IPS-20b (cell line): ENCODE results near the gene PHACTR2.
A peak's percentile ranks its signal among the peaks of the same experiment; 100 is the strongest.

Source experiments
- H3K27ac ChIP-seq: one replicate; pipeline ENCODE4 v1.5.1; 2013; ENCODE audit warnings: low read length
- H3K27me3 ChIP-seq: 2 replicates; pipeline ENCODE4 v1.6.1; 2013; ENCODE audit warnings: mild to moderate bottlenecking, low read length, inconsistent platforms; ENCODE audit not compliant: insufficient read depth
- H3K36me3 ChIP-seq: 2 replicates; pipeline ENCODE4 v1.6.1; 2013; ENCODE audit warnings: low read depth, mild to moderate bottlenecking, inconsistent platforms, low read length, moderate library complexity; ENCODE audit not compliant: insufficient read depth
- H3K4me1 ChIP-seq: 2 replicates; pipeline ENCODE4 v1.6.1; 2013; ENCODE audit warnings: mild to moderate bottlenecking, control low read depth, inconsistent platforms, low read length, moderate library complexity; ENCODE audit not compliant: insufficient read depth
- H3K4me3 ChIP-seq: 2 replicates; pipeline ENCODE4 v1.5.1; 2013; ENCODE audit warnings: mild to moderate bottlenecking, low read length, inconsistent platforms
- H3K9ac ChIP-seq: 2 replicates; pipeline ENCODE4 v1.6.1; 2013; ENCODE audit warnings: low read depth, mild to moderate bottlenecking, inconsistent platforms, low read length, moderate library complexity
- H3K9me3 ChIP-seq: 2 replicates; pipeline ENCODE4 v1.6.1; 2013; ENCODE audit warnings: mild to moderate bottlenecking, low read depth, low read length, inconsistent platforms; ENCODE audit not compliant: insufficient read depth

PHACTR2 gene

GRCh38 chr6:143676437-143677045 lies 1.2 kb upstream of the PHACTR2 start:
- peak overlapping the region; percentile 56 for H3K27ac ChIP-seq
- H3K36me3 ChIP-seq, result no peaks in the 10 kb centered on the region
- no peaks in the 10 kb centered on the region for H3K9me3 ChIP-seq
- H3K27me3 ChIP-seq, result no peaks in the 10 kb centered on the region
- peak overlapping the region; percentile 98 for H3K4me3 ChIP-seq
- H3K4me1 ChIP-seq, result peaks cover 63% of the 10 kb centered on the region
- 0 out of 2 replicates have a peak overlapping the region, but pooled peaks have one; percentile 11 for H3K9ac ChIP-seq

- H3K9ac ChIP-seq, result peak overlapping the region; percentile 44; the same call in 1 of the 2 replicates
- no peak overlapping the region for H3K27ac ChIP-seq
- H3K4me1 ChIP-seq, result peaks cover 64% of the 10 kb centered on the region
- H3K27me3 ChIP-seq, result no peaks in the 10 kb centered on the region
- H3K9me3 ChIP-seq, result 0 out of 2 replicates have a peak, but pooled peaks cover 4% of the 10 kb centered on the region
- peaks cover 4% of the 10 kb centered on the region; the same call in 1 of the 2 replicates for H3K36me3 ChIP-seq
- peak overlapping the region; percentile 98 for H3K4me3 ChIP-seq
Measured at GRCh38 chr6:143677577-143677890, 231 bp upstream of the PHACTR2 start.

- Histone ChIP-seq H3K27me3 (no peaks in the 10 kb centered on the region), H3K4me3 (peak overlapping the region; percentile 98), H3K27ac (no peak overlapping the region), H3K4me1 (peaks cover 52% of the 10 kb centered on the region), H3K9ac (peak overlapping the region; percentile 92), H3K9me3 (peaks cover 12% of the 10 kb centered on the region), H3K36me3 (peaks cover 4% of the 10 kb centered on the region; the same call in 1 of the 2 replicates)
Measured at GRCh38 chr6:143679041-143679440, 1.3 kb downstream of the PHACTR2 start.

GRCh38 chr6:143680141-143680540 lies 2.4 kb downstream of the PHACTR2 start:
- H3K27me3 ChIP-seq, result no peaks in the 10 kb centered on the region
- H3K9ac ChIP-seq, result peak overlapping the region; percentile 13; the same call in 1 of the 2 replicates
- no peak overlapping the region for H3K27ac ChIP-seq
- peak overlapping the region; percentile 98 for H3K4me3 ChIP-seq
- peaks cover 4% of the 10 kb centered on the region; the same call in 1 of the 2 replicates for H3K36me3 ChIP-seq
- peaks cover 41% of the 10 kb centered on the region for H3K4me1 ChIP-seq
- H3K9me3 ChIP-seq, result peaks cover 12% of the 10 kb centered on the region

- Histone ChIP-seq H3K4me1 (peaks cover 29% of the 10 kb centered on the region), H3K9me3 (peaks cover 12% of the 10 kb centered on the region), H3K4me3 (no peak overlapping the region), H3K27me3 (no peaks in the 10 kb centered on the region), H3K9ac (no peak overlapping the region), H3K36me3 (peaks cover 4% of the 10 kb centered on the region; the same call in 1 of the 2 replicates), H3K27ac (no peak overlapping the region)
Measured at GRCh38 chr6:143682805-143683204, 5.0 kb downstream of the PHACTR2 start.

GRCh38 chr6:143684486-143684885 lies 6.7 kb downstream of the PHACTR2 start:
- Histone ChIP-seq H3K9ac (no peak overlapping the region), H3K9me3 (peaks cover 12% of the 10 kb centered on the region), H3K36me3 (peaks cover 4% of the 10 kb centered on the region; the same call in 1 of the 2 replicates), H3K27ac (no peak overlapping the region), H3K4me3 (no peak overlapping the region), H3K4me1 (peaks cover 32% of the 10 kb centered on the region), H3K27me3 (no peaks in the 10 kb centered on the region)

- H3K4me1 ChIP-seq, result peaks cover 35% of the 10 kb centered on the region
- H3K9me3 ChIP-seq, result peaks cover 12% of the 10 kb centered on the region
- H3K9ac ChIP-seq, result no peak overlapping the region
- H3K27ac ChIP-seq, result no peak overlapping the region
- no peak overlapping the region for H3K4me3 ChIP-seq
- H3K27me3 ChIP-seq, result no peaks in the 10 kb centered on the region
- H3K36me3 ChIP-seq, result peaks cover 4% of the 10 kb centered on the region; the same call in 1 of the 2 replicates
Measured at GRCh38 chr6:143685653-143686052, 7.9 kb downstream of the PHACTR2 start.

GRCh38 chr6:143687591-143687990 lies 9.8 kb downstream of the PHACTR2 start:
- H3K9ac ChIP-seq, result no peak overlapping the region
- H3K27me3 ChIP-seq, result no peaks in the 10 kb centered on the region
- no peaks in the 10 kb centered on the region for H3K36me3 ChIP-seq
- H3K27ac ChIP-seq, result no peak overlapping the region
- H3K4me3 ChIP-seq, result no peak overlapping the region
- peaks cover 43% of the 10 kb centered on the region for H3K4me1 ChIP-seq
- peaks cover 7% of the 10 kb centered on the region for H3K9me3 ChIP-seq

- H3K4me3 ChIP-seq, result no peak overlapping the region
- H3K4me1 ChIP-seq, result peaks cover 43% of the 10 kb centered on the region
- H3K36me3 ChIP-seq, result no peaks in the 10 kb centered on the region
- H3K9ac ChIP-seq, result no peak overlapping the region
- H3K27me3 ChIP-seq, result no peaks in the 10 kb centered on the region
- no peaks in the 10 kb centered on the region for H3K9me3 ChIP-seq
- H3K27ac ChIP-seq, result no peak overlapping the region
Measured at GRCh38 chr6:143688681-143689080, 10.9 kb downstream of the PHACTR2 start.

GRCh38 chr6:143689852-143690251 lies 12.1 kb downstream of the PHACTR2 start:
- H3K9ac ChIP-seq, result peak overlapping the region; percentile 6; the same call in 1 of the 2 replicates
- no peaks in the 10 kb centered on the region for H3K36me3 ChIP-seq
- H3K9me3 ChIP-seq, result no peaks in the 10 kb centered on the region
- H3K4me1 ChIP-seq, result peaks cover 51% of the 10 kb centered on the region
- H3K27me3 ChIP-seq, result no peaks in the 10 kb centered on the region
- H3K4me3 ChIP-seq, result peak overlapping the region; percentile 17; the same call in 1 of the 2 replicates
- H3K27ac ChIP-seq, result no peak overlapping the region

- no peak overlapping the region for H3K4me3 ChIP-seq
- H3K27ac ChIP-seq, result no peak overlapping the region
- no peaks in the 10 kb centered on the region for H3K9me3 ChIP-seq
- no peaks in the 10 kb centered on the region for H3K27me3 ChIP-seq
- H3K36me3 ChIP-seq, result no peaks in the 10 kb centered on the region
- H3K9ac ChIP-seq, result no peak overlapping the region
- H3K4me1 ChIP-seq, result peaks cover 62% of the 10 kb centered on the region
Measured at GRCh38 chr6:143691155-143691554, 13.4 kb downstream of the PHACTR2 start.

- Histone ChIP-seq H3K9ac (no peak overlapping the region), H3K4me3 (no peak overlapping the region), H3K4me1 (peaks cover 62% of the 10 kb centered on the region), H3K27ac (no peak overlapping the region), H3K9me3 (no peaks in the 10 kb centered on the region), H3K36me3 (no peaks in the 10 kb centered on the region), H3K27me3 (no peaks in the 10 kb centered on the region)
Measured at GRCh38 chr6:143691900-143692636, 14.3 kb downstream of the PHACTR2 start.
